NCI-H1694 (cell line): Measurements from ENCODE around the gene ZNF804B.
A peak's percentile ranks its signal among the peaks of the same experiment; 100 is the strongest.

Experiments used
- DNase-seq: peaks from one replicate; lab custom pipeline; 2025; lab: John Stamatoyannopoulos, UW

ZNF804B gene

DNA sequence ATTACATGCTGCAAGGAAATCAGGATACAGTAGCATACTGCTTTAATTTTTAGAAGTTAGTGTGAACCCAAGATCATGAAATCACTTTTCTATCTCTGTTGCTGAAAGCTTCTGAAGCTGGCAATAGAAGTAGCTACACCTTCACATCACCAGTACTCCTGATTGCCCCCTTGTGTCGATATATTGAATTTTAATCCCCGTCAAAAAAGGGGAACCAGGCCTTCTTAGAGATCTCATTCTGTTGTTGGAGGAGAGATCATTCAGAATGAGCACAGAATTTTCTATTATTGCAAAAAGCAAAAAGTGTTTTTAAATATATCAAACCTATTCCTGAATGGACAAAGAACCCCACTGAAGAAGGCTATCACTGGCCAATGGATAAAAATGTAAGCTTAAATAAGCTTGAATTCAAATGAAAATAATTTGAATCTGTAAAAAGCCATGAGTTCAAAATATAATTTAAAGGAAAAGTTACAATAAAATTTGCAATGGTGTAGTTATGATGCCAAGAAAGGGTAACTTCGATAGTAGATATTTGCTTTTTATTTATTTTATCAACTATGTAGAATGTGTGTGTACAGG is 75.7 kb downstream of the ZNF804B start:
- peak; percentile 31 for DNase-seq

GRCh38 chr7:88842201-88842600 is 82.7 kb downstream of the ZNF804B start:
- no peak for DNase-seq

- no peak for DNase-seq
These were observed 85.6 kb downstream of the ZNF804B start for GRCh38 chr7:88845091-88845490.

GRCh38 chr7:88851220-88851619 is 91.7 kb downstream of the ZNF804B start:
- DNase-seq, result no peak

DNA sequence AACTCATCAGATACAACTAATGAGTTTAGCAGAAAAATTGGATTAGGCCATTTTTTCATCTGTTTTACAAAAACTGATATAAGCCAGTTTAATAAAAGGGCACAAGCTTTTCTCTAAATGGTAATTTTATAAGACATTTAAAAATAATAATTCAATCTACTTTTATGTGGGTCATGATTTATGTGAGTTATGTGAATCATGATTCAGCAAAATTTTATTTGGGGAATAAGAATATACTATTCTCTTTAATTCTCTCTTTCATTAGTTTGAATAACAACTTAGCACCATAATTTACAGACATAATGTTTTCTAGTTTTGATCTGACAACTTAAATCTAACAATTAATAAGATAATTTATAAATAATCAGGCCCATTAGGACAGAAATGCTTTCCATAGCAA is 99.8 kb downstream of the ZNF804B start:
- DNase-seq, result no peak

DNA sequence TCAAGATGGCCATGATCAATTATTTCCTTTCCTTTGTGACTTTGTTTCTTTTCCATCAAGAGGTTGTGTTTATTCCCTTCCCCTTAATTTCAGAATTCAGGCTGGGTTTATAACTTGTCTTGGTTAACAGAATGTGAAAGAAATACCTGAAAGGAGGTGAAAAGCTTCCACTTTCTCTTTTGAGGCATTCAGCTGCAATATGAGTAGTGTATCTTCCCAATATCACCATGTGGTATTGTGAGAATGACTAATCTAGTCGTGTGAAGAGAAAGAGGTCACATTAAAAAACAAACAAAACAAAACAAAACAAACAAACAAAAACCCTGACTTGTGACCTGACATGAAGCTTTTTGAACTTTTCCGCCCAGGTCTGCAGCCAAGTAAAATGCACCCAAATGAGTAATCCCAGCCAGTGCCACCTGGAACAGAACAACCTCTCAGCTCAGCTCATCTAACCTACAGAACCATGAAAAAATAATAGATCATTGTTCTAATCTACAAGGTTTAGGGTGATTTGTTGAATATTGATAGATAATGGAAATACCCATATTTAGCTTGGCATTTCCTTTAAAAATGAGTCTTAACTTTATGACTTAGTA is 106.9 kb downstream of the ZNF804B start:
- DNase-seq, result no peak

DNA sequence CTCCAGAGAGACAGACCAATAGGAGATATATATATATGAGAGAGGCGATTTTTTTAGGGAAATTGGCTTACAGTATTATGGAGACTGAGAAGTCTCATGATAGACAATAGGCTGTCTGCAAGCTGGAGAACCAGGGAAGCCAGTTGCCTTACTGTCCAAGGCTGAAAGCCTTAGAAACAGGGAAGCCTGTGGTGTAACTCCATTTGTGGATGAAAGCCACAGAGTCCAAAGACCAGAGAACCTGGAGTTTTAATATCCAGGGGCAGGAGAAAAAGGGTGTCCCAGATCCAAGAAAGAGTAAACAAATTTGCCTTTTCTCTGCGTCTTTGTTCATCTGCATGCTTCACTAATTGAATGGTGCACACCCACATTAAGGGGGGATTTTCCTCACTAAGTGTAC is 107.7 kb downstream of the ZNF804B start:
- no peak for DNase-seq

DNA sequence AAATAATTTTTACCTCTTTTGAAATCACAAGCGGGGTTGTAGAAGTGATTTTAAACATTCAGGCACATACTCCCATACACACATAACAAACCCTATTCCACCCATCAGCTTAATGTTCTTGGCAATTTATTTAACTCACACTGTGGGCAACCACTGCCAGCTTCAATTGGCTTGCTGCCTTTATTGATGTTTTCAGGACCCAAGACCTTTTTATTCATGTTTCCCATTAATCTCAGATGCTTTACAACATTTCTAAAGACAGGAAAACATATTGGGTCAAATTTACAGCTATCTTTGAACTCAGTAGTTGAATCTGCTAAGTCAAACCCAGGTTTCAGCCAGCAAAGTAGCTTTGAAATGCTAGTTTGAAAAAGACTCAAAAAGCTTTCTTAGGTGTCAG is 109.0 kb downstream of the ZNF804B start:
- no peak for DNase-seq

DNA sequence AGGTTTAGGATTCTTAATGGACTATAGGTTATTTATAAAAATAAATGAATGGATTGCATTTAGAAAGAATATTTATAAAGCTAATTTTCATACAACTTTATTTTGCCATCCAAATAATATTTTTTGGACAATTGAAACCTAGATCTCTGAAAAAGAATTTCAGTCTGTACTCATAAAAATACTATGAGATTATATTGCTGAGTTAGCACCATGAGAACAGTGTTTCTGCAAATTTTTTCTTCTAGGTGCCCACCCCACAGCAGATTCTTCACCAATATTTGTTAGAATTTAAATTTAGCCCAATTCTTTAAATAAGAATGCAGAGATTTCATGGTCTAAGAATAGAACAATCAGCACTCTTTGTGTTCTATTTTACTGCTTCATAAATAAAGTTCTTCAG is 121.6 kb downstream of the ZNF804B start:
- DNase-seq, result no peak

DNA sequence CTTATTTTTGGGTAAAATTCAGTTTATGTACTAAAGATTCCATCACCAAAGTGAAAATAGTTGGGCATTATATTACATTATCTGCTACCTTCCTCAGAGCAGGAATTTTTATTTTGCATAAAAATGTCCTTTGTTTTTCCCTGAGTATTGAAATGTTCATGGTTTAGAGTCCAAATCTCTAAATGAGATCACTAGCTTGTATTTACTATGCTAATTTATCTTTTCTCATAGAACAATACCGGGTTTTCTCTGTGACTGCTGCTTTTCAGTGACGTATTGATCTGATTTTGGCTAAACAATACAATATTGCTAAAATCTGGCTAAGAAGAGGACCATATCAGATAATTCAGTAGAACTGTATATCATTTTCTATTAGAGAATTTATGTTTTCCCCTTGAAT is 125.6 kb downstream of the ZNF804B start:
- DNase-seq, result no peak

DNA sequence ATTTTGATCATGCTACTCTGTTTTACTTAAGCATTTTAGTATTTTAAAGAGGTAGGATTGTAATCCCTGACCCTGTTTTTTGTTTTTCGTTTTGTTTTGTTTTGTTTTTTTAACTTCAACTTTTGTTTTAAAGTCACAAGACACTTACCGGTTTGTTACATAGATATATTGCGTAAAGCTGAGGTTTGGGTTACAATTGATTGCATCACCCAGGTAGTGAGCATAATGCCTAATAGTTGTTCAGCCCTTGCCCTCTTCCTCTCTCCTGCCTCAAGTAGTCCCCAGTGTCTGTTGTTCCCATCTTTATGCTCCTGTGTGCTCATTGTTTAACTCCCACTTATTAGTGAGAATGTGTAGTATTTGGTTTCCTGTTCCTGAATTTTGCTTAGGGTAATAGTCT is 129.2 kb downstream of the ZNF804B start:
- DNase-seq, result no peak

DNA sequence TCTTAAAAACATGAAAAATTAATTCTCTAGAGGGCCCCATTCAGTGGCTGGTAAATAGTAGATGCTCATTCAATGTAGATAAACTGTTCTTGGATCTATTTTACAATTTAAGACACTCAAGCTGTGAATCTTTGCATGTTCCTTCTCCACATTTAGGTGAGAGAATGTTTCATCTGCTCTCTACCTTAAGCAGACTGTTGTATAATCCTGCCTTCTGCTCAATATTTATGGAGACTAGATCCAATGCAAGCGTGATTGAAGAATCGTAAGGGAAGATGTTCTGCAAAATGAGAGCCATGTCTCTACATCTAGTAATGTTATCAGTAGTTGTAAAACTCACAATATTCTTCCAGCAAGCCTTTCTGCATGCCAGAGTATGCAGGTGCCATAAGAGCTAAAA is 151.0 kb downstream of the ZNF804B start:
- DNase-seq, result no peak

DNA sequence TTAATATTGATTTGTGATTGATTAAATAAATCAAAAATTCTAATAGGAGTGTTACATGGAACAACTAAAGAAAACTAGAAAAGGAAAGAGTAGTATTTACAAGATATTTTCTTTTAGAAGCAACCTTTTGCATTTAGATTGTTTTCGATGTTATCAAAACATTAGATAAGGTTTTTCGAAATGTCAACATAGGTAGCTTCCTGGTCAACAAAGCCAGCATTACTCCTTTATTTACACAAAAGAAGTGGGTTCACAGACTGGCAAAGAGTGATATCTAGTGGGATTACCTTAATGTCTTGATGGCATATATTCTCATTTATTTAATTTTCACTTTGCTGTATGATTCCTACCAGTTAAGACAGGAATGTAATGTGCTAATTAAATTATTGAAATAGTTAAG is 153.4 kb downstream of the ZNF804B start:
- no peak for DNase-seq

GRCh38 chr7:88915615-88916014 is 156.1 kb downstream of the ZNF804B start:
- no peak for DNase-seq

DNA sequence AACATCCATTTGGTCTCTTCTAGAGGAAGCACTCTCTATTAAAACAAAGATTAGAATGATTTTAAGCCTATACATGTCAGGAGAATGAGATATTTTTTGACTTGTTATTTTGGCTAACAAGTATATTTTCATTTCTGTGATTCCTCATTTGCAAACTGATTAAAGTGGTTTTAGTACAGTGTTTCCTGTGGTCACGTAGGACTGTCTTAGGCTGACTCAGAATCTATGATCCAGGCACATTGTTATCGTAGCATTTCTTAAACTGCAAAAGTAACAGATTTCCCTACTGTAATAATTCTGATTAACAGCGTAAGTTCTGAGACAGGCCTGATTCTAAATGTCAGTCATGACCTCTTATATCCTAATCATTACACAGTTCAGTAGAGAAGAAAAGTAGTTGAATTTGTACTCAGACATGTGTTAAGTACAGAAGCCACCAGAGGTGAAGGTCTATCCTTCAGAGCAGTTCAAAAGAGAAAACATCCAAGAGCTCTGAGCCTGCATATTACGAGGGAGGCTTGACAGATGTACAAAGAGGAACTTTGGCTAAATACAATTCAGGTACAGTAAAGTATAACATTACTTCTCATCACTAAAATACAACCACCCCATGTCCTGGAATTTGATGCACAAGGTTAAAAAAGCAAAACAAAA is 160.1 kb downstream of the ZNF804B start:
- DNase-seq, result no peak

GRCh38 chr7:88922944-88923343 is 163.4 kb downstream of the ZNF804B start:
- DNase-seq, result no peak

DNA sequence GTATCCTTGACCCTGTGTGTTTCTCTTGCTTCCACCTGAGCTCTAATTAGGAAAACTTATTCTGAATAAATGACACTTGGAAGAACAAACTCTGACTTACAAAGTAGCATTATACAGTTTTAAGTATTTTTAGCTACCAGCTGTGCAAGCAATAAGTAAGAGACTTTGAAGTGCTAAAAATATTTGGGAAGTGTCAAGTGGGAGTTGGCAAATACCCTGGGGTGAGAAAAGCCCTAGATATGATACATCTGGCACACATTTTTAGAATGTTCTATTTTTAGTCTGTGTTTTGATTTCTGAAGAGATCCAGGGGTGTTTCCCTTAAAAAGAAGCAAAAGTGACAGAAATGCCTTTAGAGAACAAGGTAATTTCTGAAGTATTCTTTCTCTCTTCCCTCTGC is 168.8 kb downstream of the ZNF804B start:
- DNase-seq, result no peak

DNA sequence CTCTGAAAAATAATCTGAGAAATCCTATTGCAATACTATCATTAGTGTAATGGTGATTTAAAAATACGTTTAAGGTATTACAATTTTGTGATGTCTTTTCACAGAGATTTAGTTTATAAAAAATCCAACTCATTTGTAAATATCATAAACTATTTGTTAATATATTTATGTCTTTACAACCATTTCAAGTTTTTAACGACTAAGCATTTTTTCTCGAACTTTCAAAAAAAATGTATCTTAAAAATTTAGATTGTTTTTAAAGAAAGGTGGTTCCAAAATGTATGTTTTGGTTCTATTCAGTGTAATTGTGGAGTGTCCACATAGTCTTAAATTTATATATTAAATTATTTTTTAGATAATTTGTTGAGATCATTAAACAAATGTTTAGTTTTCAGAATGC is 170.2 kb downstream of the ZNF804B start:
- DNase-seq, result no peak

- no peak for DNase-seq
These were observed 173.8 kb downstream of the ZNF804B start for GRCh38 chr7:88933285-88933684.

GRCh38 chr7:88942815-88943501 is 183.5 kb downstream of the ZNF804B start:
- DNase-seq, result no peak

DNA sequence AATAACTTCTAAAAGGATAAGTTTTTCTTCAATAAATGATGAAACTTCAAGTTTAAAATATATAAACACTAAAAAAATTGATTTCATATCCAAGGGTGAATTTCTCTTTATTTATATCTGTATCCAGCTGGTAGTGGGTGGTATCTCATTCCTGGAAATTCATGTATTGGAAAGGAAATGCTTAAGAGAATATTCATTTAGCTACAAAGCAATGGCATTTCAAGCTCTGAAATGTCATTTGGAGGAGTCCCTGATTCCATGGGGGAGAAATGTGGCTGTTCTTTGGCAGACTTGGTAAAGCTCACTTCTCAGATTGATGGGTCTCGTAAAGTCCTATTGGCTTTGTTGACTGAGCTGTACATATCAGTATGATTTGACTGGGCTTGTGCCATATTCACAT is 192.3 kb downstream of the ZNF804B start:
- no peak for DNase-seq

GRCh38 chr7:88964418-88964817 is 204.9 kb downstream of the ZNF804B start:
- no peak for DNase-seq

DNA sequence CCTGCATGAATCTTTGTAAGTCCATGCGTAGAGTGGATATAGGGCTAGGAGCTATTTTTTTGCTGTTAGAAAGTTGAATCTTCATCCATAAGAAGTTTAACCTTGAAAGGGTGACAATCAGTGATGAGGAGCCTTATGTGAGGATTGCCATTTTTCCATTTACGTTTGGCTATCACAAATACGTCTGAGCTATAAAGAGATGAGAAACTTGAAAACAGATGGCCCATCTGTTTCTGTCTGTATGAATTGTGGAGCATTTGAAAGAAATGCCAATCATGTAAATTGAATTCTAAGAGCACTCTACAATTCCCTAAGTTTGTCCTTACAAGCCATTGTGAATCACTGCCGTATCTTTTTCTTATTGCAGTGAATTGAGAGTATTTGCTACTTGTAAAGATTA is 205.9 kb downstream of the ZNF804B start:
- DNase-seq, result no peak
